Measurements from ENCODE around the gene MMP11.

- TF ChIP-seq, protein P1, sequence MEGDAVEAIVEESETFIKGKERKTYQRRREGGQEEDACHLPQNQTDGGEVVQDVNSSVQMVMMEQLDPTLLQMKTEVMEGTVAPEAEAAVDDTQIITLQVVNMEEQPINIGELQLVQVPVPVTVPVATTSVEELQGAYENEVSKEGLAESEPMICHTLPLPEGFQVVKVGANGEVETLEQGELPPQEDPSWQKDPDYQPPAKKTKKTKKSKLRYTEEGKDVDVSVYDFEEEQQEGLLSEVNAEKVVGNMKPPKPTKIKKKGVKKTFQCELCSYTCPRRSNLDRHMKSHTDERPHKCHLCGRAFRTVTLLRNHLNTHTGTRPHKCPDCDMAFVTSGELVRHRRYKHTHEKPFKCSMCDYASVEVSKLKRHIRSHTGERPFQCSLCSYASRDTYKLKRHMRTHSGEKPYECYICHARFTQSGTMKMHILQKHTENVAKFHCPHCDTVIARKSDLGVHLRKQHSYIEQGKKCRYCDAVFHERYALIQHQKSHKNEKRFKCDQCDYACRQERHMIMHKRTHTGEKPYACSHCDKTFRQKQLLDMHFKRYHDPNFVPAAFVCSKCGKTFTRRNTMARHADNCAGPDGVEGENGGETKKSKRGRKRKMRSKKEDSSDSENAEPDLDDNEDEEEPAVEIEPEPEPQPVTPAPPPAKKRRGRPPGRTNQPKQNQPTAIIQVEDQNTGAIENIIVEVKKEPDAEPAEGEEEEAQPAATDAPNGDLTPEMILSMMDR (conservative IDR thresholded peaks at IDR 0.05; ENCODE audit: low read depth, low read length): no peak
- no peak for TF ChIP-seq MAZ (IDR thresholded peaks at IDR 0.05; ENCODE audit: borderline replicate concordance, low read depth, low read length)
- TF ChIP-seq CEBPB (IDR thresholded peaks at IDR 0.05; ENCODE audit: low read depth, low read length): no peak
- TF ChIP-seq POLR2A (IDR thresholded peaks at IDR 0.05; ENCODE audit: low read depth, low read length): no peak
These were observed 23.8 kb downstream of the MMP11 start for GRCh38 chr22:23796461-23796860.

Data from IMR-90 (cell line).